ENCODE data around the gene FMO1.

- TF ChIP-seq E2F5 (CRISPR knock-in tag; IDR thresholded peaks at IDR 0.05) (no peak), CREM (CRISPR knock-in tag; IDR thresholded peaks at IDR 0.05) (no peak), CTCF (IDR thresholded peaks at IDR 0.05) (no peak), ZNF512 (CRISPR knock-in tag; IDR thresholded peaks at IDR 0.05; ENCODE audit: borderline replicate concordance) (no peak), ZNF423 (CRISPR knock-in tag; IDR thresholded peaks at IDR 0.05) (no peak), NFE2L1 (CRISPR knock-in tag; IDR thresholded peaks at IDR 0.05) (no peak), CREB1 (CRISPR knock-in tag; IDR thresholded peaks at IDR 0.05) (no peak), E2F4 (CRISPR knock-in tag; IDR thresholded peaks at IDR 0.05; ENCODE audit: borderline replicate concordance, low read depth) (no peak)
Measured at GRCh38 chr1:171279678-171280077, 31.4 kb downstream of the FMO1 start.
